Measurements from ENCODE around the gene CALR3.
"Not testable (repeated sequence)": the region's sequence is repeated elsewhere in the genome, so short reads cannot be mapped to it uniquely, and the experiment has no call there.

CALR3 gene

DNA sequence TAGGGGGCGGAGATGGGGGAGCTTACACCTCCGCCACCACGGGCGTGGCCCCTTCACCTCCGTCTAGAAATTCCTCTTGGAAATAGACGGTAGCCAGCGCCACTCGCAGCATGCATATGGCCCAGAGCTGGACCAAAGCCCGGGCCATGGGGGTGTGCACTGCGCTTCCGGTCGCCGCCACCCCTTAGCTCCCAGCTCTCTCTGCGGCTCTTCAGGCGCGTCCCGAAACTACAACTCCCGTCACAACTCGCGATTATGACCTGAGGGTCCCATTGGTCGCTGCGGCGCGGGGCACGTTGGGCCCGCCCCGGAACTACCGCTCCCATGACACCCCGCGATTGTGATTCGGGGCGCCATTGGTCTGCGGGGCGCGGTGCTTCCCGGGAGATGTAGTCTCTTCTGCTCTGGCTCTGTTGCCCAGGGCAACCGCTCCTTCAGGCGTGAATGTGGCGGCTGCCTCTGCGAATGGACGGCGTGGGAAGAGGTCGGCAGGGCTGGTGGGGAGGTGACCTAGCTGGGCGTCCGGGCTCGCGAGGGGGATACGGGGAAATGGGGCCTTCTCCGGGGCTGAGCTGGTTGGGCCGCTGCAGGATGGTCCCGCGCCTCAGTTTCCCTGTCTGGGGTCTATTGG is at the start of gene CALR3, which contains the start of gene C19orf44:
Gene CALR3, minus strand, starts transcription at position 186 of the 631 bp plus-strand sequence. Its CDS starts 38 bp downstream, at position 148.
Gene C19orf44, plus strand, starts transcription at position 413 of the 631 bp plus-strand sequence. CDS start 4,399 bp downstream, outside the sequence.
- DNase-seq (ENCODE audit: low spot score): peak; percentile 99

DNA sequence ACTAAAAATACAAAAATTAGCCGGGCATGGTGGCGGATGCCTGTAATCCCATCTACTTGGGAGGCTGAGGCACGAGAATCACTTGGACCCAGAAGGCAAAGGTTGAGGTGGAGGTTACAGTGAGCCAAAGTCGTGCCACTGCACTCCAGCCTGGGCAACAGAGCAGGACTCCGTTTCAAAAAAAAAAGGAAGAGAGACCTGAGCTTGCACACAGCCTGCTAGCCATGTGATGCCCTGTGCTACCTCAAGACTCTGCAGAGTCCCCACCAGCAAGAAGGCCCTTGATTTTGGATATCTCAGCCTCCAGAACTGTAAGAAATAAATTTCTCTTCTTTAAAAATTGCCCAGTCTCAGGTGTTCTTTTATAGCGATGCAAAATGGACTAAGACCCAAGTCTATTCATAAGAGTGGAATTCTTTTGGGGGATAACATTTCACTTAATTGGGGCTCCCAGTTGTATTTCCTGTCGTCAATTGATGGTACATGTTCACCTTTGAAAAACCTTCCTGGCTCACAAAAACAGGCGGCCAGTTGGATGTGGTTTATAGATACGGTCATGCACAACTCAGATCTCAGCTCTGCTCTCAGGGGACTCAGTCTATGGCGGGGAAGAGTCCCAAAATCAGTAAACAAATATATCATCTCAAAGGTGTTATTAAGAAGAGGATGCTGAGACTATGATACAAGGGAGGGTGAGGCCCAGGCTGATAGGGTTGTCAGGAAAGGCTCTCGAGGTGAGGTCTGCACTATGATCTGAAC is 48.7 kb upstream of the CALR3 start:
- DNase-seq (ENCODE audit: low spot score): no peak

- not testable (repeated sequence) for DNase-seq (ENCODE audit: low spot score)
Observed at GRCh38 chr19:16543734-16544133, 47.8 kb upstream of the CALR3 start.

DNA sequence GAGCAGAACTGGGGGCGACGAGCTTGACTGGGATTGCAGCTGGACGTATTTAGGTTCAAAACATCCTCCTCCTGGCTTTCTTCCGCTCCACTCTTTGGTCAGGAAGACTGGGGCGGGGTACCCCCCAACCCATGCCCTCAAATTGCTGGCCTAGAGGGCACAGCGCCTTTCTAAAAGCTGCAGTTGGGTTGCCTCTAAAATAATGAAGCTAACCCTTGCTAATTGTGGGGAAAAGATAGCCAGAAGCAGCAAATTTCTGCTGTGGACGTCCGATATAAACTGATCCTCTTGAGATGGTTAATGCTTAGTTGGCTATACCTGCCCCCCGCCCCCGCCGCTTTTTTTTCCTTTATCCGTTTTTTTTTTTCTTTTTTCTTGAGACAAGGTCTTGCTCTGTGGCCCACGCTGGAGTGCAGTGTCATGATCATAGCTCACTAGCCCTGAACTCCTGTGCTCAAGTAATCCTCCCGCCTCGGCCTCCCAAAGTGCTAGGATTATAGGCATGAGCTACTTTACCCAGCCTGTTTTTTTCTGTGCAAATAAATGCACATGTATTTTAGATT is 47.0 kb upstream of the CALR3 start:
- DNase-seq (ENCODE audit: low spot score): peak; percentile 20

DNA sequence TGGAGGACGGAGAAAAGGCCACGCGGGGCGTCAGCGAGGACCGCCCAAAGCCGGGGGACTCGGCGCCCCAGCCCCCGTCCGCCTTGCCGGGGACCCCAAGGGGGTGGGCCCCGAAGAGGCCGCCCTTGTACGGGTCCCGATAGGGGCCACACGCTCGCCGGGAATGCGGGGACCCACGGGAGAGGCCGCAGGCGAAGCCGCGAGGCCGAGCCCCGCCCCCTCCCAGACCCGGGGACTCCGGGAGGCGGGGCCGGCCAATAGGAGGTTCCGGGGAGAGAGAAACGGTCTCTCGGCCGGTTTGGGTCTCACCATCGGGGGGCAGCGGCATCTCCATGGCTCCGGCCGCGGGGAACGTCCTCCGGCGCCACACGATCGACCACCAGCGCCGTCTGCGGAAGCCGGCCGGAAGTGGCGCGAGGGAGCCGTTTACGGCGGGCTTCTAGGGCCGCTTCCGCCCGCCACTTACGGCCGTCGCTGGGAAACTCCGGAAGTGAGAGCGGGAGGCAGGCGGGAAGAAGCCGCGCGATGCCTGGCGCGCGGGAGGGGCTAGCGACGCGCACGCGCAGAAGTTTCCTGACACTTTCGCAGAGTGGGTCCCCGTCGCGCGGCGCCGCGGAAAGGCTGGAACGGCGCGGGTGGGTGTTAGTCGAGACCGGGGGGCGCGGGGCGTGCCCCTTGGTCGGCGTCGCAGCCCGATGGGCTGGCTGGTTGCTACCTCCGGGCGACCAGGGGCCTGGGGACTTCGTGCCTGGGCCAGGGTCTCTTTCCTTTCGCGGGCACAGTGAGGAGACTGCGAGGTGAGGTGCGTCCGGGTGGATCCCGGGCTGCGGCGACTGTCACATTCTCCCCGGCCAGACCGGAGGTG is 46.3 kb upstream of the CALR3 start, which contains the start of gene CHERP:
Gene CHERP, minus strand, starts transcription at position 393 of the 865 bp plus-strand sequence. Its CDS starts 59 bp downstream, at position 334.
- DNase-seq (ENCODE audit: low spot score): peak; percentile 95

DNA sequence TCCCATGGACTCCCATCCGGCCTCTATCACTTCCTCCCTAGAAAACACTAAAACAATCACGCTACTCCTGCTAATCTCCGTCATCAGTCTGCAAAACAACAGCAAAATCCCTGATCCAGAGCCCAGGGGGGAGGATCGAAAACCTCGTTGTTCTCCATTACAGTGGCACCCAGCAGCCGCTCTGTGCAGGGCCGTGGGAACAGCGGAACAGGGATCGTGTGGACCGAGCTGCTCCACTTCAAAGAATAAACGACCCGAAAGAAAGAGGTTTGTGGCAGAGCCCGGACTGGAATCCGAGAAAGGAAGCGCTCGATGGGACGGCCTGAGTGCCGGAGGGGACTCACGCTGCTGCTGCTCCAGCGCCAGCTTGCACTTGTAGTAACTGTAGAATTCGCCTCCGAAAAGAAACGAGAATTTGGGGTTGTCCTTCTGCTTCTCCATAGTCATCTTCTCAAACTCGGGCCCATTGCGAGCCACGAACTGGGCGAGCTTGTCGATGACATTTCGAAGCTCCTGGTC is 45.6 kb upstream of the CALR3 start:
- DNase-seq (ENCODE audit: low spot score): peak; percentile 24

DNA sequence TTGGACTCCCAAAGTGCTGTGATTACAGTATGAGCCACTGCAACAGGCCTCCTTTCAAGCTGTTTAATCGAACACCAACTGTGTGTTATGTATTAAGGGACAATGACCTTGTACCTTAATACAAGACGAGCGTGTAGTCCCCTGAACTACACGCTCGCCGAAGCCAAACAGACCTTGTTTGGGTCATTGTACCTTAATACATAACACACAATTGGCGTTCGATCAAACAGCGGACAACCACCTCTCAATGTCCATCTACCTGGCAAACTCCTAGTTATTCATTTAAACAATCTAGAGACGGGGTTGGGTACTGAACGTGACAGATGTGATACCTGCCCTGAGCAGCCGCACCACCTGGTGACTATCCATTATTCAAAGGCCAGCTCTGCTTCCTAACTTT is 45.0 kb upstream of the CALR3 start:
- DNase-seq (ENCODE audit: low spot score): no peak

DNA sequence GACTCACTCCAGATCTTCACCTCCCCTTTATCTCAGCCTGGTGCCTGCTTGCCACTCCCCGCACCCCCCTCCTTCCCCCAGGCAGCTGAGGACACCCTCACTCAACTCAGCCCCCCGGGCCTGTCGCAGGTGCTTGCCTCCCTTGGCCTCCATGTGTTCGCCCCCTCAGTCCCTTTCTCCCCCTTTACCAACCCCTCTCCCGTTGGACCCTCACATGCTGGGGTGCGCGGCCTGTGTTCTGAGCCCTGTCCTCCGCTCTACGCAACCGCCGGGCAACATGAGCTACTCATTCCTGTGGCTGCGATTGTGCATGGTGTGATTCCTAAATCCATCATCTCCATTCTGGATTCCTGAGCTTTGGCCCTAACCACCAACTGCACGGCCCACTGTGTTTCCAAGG is 41.1 kb upstream of the CALR3 start:
- DNase-seq (ENCODE audit: low spot score): no peak

GRCh38 chr19:16536130-16536529 is 40.2 kb upstream of the CALR3 start:
- DNase-seq (ENCODE audit: low spot score): no peak

- DNase-seq (ENCODE audit: low spot score): no peak
Observed at GRCh38 chr19:16535381-16535780, 39.4 kb upstream of the CALR3 start.

DNA sequence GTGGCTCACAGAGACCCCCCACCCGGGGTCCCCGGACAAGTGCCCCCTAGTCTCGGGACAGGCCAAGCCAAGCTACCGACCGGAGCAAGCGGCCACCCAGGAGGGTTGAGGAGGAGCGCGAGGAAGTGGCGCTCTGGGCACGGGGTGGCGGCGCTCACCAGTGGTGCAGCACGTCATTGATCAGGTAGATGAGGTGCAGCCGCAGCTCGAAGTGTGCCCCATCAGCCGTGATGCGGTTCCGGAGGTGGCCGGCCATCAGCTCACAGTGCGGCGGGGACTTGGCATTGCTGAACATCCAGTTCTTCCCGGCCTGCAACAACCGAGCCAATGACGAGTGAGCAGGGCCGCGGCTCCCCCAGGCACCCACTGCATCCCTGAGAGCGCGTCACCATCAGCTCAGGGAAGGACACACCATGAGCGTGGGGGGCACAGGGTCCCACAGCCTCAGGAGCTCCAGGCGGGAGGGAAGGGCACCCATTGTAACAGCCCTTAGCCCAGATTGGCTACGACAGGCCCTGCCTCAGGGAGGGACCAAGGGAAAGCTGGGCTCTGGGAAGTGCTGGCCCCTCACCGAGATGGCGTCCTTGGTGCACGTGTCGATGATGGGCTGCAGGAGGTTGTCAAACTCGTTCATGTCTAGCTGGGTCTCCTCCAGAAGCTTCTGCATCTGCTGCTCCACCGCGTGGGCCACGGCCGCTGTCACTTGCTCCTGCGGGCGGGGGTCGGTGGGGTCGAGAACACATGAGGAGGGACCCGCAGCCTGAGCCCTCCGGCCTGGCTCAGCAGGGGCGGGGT is 36.7 kb upstream of the CALR3 start:
- DNase-seq (ENCODE audit: low spot score): no peak

DNA sequence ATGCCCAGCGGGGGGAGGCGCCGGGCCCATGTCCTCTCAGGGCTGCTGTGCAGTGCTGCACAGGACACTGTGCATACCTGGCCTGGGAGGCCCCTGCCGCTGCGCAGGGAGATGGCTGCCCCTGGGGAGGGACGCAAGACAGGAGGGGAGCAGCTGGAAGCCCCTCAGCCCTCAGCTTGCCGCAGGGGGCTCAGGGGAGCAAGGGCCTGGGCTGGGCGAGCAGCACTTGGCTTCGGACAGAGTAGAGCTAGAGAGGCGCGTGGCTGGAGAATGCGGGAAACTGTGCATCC is 35.4 kb upstream of the CALR3 start:
- no peak for DNase-seq (ENCODE audit: low spot score)

GRCh38 chr19:16530540-16531379 is 34.8 kb upstream of the CALR3 start:
- no peak for DNase-seq (ENCODE audit: low spot score)

DNA sequence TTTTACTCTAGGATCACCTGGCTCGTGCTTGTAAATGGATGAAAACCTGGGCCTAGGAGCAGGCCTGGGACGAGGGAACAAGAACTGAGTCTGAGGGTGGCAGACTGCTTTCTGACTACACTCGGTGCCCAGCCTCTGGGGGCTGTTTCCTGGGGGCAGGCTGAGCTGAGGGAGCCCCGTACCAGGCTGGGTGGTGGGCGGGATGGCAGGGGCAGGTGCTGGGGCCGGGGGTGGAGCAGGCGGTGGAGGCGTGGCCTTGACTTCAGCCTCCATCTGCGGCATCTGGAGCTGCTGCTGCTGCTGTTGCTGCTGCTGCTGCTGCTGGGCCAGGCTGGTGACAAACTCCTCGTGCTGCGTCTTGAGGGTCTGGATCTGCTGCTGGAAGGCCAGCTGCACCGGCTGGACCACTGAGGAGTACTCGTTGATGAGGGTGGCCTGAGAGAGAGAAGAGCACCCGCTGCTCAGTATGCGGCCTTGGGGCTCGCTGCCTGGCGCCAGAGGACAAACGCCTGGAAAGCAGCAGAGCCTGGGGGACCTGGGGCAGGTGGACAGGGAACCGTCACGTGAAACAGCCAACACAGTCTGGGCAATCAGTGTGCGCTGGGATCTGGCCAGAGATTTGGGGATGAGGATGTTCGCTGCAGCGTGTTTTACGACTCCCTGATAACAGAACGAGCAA is 33.6 kb upstream of the CALR3 start:
- DNase-seq (ENCODE audit: low spot score): no peak

GRCh38 chr19:16527971-16528521 is 32.1 kb upstream of the CALR3 start:
- peak; percentile 7 for DNase-seq (ENCODE audit: low spot score)

- DNase-seq (ENCODE audit: low spot score): no peak
Observed at GRCh38 chr19:16527334-16527935, 31.5 kb upstream of the CALR3 start.

- DNase-seq (ENCODE audit: low spot score): no peak
Observed at GRCh38 chr19:16525751-16526481, 29.9 kb upstream of the CALR3 start.

All from kidney tubule cell (primary cell).